HS-27A (cell line): ENCODE measurements around the gene NOTUM.
"Not testable (repeated sequence)": the region's sequence is repeated elsewhere in the genome, so short reads cannot be mapped to it uniquely, and the experiment has no call there.

ENCODE experiments used
- DNase-seq: peaks from one replicate; pipeline ENCODE4 v3.0.0-alpha.2; 2012; ENCODE audit warnings: low read depth, missing footprints

Gene NOTUM

GRCh38 chr17:81957691-81958432, 3.1 kb downstream of the NOTUM start:
- no peak for DNase-seq

GRCh38 chr17:81956607-81957589, 4.1 kb downstream of the NOTUM start:
- no peak for DNase-seq

GRCh38 chr17:81955756-81956544, 5.0 kb downstream of the NOTUM start:
- no peak for DNase-seq

- no peak for DNase-seq
Measured at GRCh38 chr17:81955058-81955681, 5.8 kb downstream of the NOTUM start.

- no peak for DNase-seq
Measured at GRCh38 chr17:81954131-81955057, 6.6 kb downstream of the NOTUM start.

GRCh38 chr17:81953443-81953842, 7.5 kb downstream of the NOTUM start:
- not testable (repeated sequence) for DNase-seq

- no peak for DNase-seq
Measured at GRCh38 chr17:81952792-81953228, 8.2 kb downstream of the NOTUM start.

GRCh38 chr17:81951785-81952684, 9.0 kb downstream of the NOTUM start:
- DNase-seq, result no peak

- DNase-seq, result no peak
Measured at GRCh38 chr17:81950501-81950900, 10.5 kb downstream of the NOTUM start.

- no peak for DNase-seq
Measured at GRCh38 chr17:81948635-81949378, 12.2 kb downstream of the NOTUM start.

GRCh38 chr17:81947189-81947588, 13.8 kb downstream of the NOTUM start, which contains the start of gene MYADML2:
MYADML2 (minus strand) TSS chr17:81947233; CDS start chr17:81941741, 5,492 bp downstream.
- DNase-seq, result no peak

- no peak for DNase-seq
Measured at GRCh38 chr17:81944858-81945257, 16.1 kb downstream of the NOTUM start.

- no peak for DNase-seq
Measured at GRCh38 chr17:81942167-81942553, 18.8 kb downstream of the NOTUM start.

- DNase-seq, result no peak
Measured at GRCh38 chr17:81941484-81942166, 19.4 kb downstream of the NOTUM start.

- no peak for DNase-seq
Measured at GRCh38 chr17:81940538-81941483, 20.2 kb downstream of the NOTUM start.

GRCh38 chr17:81939881-81940385, 21.1 kb downstream of the NOTUM start:
- DNase-seq, result no peak

GRCh38 chr17:81939218-81939617, 21.8 kb downstream of the NOTUM start:
- no peak for DNase-seq
